ENCODE measurements around the gene GMPPB. TPM values are rescaled to one million over a fixed set of nuclear protein-coding genes. Genes with fewer than 3 reads are reported as not detected.

The GMPPB gene
- total and polyA plus RNA-seq, 9 of the 15 experiments (the other 6 are each of a cell fraction or from before 2014, with no cell fraction given), result 0.53 to 17.4 (median 8.1) TPM

DNA sequence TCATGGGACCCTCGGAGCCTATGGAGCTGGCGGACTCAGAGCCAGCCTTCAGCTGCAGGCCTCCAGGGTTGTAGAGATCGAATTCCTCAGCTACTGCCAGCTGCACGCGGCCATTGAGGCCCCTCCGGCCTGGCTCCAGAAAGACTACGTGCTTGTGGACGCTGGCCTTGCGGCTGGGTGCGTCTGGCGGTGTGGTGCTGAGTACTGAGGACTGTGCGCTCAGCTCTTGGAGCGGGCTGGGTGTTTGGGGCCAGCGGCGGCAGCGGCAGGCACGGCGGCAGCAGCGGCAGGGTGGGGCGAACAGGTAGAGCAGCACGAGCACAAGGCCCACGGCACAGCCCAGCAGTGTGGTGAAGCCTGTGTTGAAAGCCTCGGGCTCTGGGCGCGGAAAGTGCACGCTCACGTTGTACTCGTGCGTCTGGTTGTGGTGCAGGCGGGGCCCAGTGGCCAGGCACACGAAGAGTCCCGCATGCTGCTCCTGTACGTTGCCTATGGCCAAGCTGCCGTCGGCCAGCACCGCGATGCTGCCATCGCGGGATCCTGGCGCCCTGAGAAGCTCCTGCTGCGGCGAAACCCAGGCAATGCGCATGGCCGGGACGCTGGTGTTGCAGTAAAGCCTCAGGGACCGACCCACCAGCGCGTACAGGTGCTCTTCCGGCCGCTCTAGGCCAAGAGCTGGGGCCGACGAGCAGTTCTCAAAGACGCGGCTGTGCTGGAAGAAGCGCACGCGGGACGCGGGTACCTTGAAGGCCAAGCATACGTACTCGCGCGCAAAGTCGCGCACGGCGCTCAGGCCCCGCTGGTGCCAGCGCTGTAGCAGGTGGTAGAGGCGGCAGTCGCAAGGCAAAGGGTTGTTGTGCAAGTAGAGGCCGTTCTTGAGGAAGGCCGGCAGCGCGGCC lies 5.5 kb downstream of the GMPPB start:
- Histone ChIP-seq H3K9ac (ENCODE audit: insufficient read depth in 1 of 2, low read depth in 2 of 2, low read length in 2 of 2) (no peak overlapping the region), H3K79me2 (ENCODE audit: control insufficient read depth, insufficient read depth, low read length) (peaks cover 6% of the 10 kb centered on the region), H3K4me3 (no peak overlapping the region), H3K27ac (ENCODE audit: extremely low read depth, low read depth, low read length) (no peak overlapping the region), H3K9me1 (ENCODE audit: control insufficient read depth, insufficient read depth, low read length) (no peaks in the 10 kb centered on the region), H2AFZ (ENCODE audit: low read depth, low read length) (no peak overlapping the region), H3K4me2 (ENCODE audit: insufficient read depth, low read length) (no peak overlapping the region), H3K36me3 (ENCODE audit: control insufficient read depth, insufficient read depth, low read length) (peaks cover 61% of the 10 kb centered on the region; the same call in 2 of the 3 replicates), H3K4me1 (replicated peaks in 1 of 2; ENCODE audit: control insufficient read depth in 2 of 2, insufficient read depth in 2 of 2, low read length in 2 of 2) (peaks cover 0 to 24% of the 10 kb centered on the region in 2 experiments; a peak in 3 of 5 replicates), H3K27me3 (ENCODE audit: control insufficient read depth in 2 of 2, insufficient read depth in 2 of 2, low read length in 2 of 2) (no peaks in the 10 kb centered on the region), H3K9me3 (replicated peaks; ENCODE audit: control insufficient read depth, insufficient read depth, low read depth, low read length) (no peaks in the 10 kb centered on the region), H4K20me1 (replicated peaks; ENCODE audit: control insufficient read depth, insufficient read depth, low read length) (0 out of 2 replicates have a peak, but pooled peaks cover 3% of the 10 kb centered on the region)
- intact Hi-C loops (cut with micrococcal nuclease) (no loop called here), in situ Hi-C loops (cut with MboI) (no loop called here)
- DNase-seq (ENCODE audit: extremely low read depth in 1 of 4, low spot score in 3 of 4) (no peak), FAIRE-seq (no peak), ATAC-seq (no peak)
- CTCF ChIA-PET (ENCODE audit: low intra/inter-chr PET ratio), result interaction anchor here (1.2 kb wide), 1 partner anchor 121 kb away, joined by 4 read pairs; no protein-coding TSS in a partner anchor
- BruUV-seq (replicated peaks), result no TSS peak
- WGBS (ENCODE audit: insufficient coverage, low coverage, missing lambda C conversion rate), result 100% methylated on average over 28 of the region's 75 CpGs
- POLR2A ChIA-PET, result no interaction called here
- TF ChIP-seq ZNF699 (CRISPR knock-in tag; IDR thresholded peaks at IDR 0.05; ENCODE audit: insufficient replicate concordance) (no peak), ZFPM2 (CRISPR knock-in tag; IDR thresholded peaks at IDR 0.05) (no peak), NFE2L1 (tag; IDR thresholded peaks at IDR 0.05; ENCODE audit: borderline replicate concordance, low read depth) (no peak), RBM22 (IDR thresholded peaks at IDR 0.05; ENCODE audit: low read depth, low read length, poor library complexity, severe bottlenecking) (peak; percentile 62), ZNF75A (CRISPR knock-in tag; IDR thresholded peaks at IDR 0.05) (no peak), POLR2G (IDR thresholded peaks at IDR 0.05; ENCODE audit: low read depth, low read length) (peak; percentile 42), SMARCB1 (IDR thresholded peaks at IDR 0.05; ENCODE audit: insufficient read length, low read depth) (no peak), KAT8 (IDR thresholded peaks at IDR 0.05; ENCODE audit: low read depth) (no peak), RBFOX2 (IDR thresholded peaks at IDR 0.05; ENCODE audit: low read depth, low read length) (peak; percentile 45), PRMT5 (CRISPR knock-in tag; IDR thresholded peaks at IDR 0.05) (no peak), HSF4 (CRISPR knock-in tag; IDR thresholded peaks at IDR 0.05; ENCODE audit: borderline replicate concordance) (no peak), ETV1 (tag; conservative IDR thresholded peaks at IDR 0.05; ENCODE audit: low read depth) (no peak), SOX6 (IDR thresholded peaks at IDR 0.05) (no peak), NR2C2 (CRISPR knock-in tag; IDR thresholded peaks at IDR 0.05) (no peak), NR2C2 (tag; IDR thresholded peaks at IDR 0.05) (no peak), TRIM28 (IDR thresholded peaks at IDR 0.05) (no peak)
- TF ChIP-seq, protein P1, sequence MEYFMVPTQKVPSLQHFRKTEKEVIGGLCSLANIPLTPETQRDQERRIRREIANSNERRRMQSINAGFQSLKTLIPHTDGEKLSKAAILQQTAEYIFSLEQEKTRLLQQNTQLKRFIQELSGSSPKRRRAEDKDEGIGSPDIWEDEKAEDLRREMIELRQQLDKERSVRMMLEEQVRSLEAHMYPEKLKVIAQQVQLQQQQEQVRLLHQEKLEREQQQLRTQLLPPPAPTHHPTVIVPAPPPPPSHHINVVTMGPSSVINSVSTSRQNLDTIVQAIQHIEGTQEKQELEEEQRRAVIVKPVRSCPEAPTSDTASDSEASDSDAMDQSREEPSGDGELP (CRISPR knock-in tag; IDR thresholded peaks at IDR 0.05; ENCODE audit: borderline replicate concordance), result no peak
- TF ChIP-seq, protein P2, sequence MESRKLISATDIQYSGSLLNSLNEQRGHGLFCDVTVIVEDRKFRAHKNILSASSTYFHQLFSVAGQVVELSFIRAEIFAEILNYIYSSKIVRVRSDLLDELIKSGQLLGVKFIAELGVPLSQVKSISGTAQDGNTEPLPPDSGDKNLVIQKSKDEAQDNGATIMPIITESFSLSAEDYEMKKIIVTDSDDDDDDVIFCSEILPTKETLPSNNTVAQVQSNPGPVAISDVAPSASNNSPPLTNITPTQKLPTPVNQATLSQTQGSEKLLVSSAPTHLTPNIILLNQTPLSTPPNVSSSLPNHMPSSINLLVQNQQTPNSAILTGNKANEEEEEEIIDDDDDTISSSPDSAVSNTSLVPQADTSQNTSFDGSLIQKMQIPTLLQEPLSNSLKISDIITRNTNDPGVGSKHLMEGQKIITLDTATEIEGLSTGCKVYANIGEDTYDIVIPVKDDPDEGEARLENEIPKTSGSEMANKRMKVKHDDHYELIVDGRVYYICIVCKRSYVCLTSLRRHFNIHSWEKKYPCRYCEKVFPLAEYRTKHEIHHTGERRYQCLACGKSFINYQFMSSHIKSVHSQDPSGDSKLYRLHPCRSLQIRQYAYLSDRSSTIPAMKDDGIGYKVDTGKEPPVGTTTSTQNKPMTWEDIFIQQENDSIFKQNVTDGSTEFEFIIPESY (CRISPR knock-in tag; IDR thresholded peaks at IDR 0.05), result peak; percentile 68; the same call in 1 of the 2 replicates
- TF ChIP-seq, protein P3, sequence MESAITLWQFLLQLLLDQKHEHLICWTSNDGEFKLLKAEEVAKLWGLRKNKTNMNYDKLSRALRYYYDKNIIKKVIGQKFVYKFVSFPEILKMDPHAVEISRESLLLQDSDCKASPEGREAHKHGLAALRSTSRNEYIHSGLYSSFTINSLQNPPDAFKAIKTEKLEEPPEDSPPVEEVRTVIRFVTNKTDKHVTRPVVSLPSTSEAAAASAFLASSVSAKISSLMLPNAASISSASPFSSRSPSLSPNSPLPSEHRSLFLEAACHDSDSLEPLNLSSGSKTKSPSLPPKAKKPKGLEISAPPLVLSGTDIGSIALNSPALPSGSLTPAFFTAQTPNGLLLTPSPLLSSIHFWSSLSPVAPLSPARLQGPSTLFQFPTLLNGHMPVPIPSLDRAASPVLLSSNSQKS (CRISPR knock-in tag; IDR thresholded peaks at IDR 0.05), result no peak

Data from K562 (cell line).